HG03108 (cell line): Measurements from ENCODE around the gene CDH7.

Experiments
- ATAC-seq: cut with Tn5 transposase; IDR thresholded peaks from one replicate; pipeline ENCODE4 v1.9.1; 2021; ENCODE audit warnings: moderate library complexity; ENCODE audit not compliant: unreplicated experiment

Gene CDH7

GRCh38 chr18:65907281-65907680 is 156.5 kb downstream of the CDH7 start:
- ATAC-seq, result no peak

GRCh38 chr18:65919018-65919417 is 168.2 kb downstream of the CDH7 start:
- ATAC-seq, result no peak

GRCh38 chr18:65919663-65920062 is 168.9 kb downstream of the CDH7 start:
- no peak for ATAC-seq

GRCh38 chr18:65922103-65922502 is 171.3 kb downstream of the CDH7 start:
- no peak for ATAC-seq

- ATAC-seq, result no peak
Observed at GRCh38 chr18:65924904-65925303, 174.1 kb downstream of the CDH7 start.

GRCh38 chr18:65934874-65935273 is 184.1 kb downstream of the CDH7 start:
- no peak for ATAC-seq

GRCh38 chr18:65936678-65937077 is 185.9 kb downstream of the CDH7 start:
- ATAC-seq, result no peak

- no peak for ATAC-seq
Observed at GRCh38 chr18:65937180-65937579, 186.4 kb downstream of the CDH7 start.

- ATAC-seq, result no peak
Observed at GRCh38 chr18:65938592-65939372, 188.0 kb downstream of the CDH7 start.
